ENCODE results near the gene WNK2.

WNK2 gene

GRCh38 chr9:93164085-93164484 lies 19.9 kb upstream of the WNK2 start:
- DNase-seq = no peak

DNA sequence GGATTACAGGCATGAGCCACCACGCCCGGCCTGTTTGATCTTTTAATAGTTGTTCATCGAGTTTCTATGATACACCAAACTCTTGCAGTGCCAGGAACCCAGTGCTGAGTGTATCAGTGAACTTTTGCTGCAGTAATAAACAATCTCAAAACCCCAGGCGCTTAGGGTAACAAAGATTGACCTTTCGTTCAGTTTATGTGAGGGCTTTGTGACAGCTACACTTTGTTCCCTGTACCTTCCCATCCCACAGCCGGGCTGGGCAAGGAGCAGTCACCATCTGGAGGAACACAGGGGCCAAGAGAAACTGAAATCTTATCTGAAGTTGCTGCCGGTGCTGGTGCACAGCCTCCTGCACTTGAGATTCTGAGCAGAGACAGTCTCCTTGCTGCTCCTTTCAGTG lies 17.2 kb upstream of the WNK2 start:
- DNase-seq = no peak

- DNase-seq = no peak
Observed at GRCh38 chr9:93167185-93167584, 16.8 kb upstream of the WNK2 start.

- DNase-seq = no peak
Observed at GRCh38 chr9:93167838-93168237, 16.1 kb upstream of the WNK2 start.

GRCh38 chr9:93168581-93168980 lies 15.4 kb upstream of the WNK2 start:
- DNase-seq = no peak

- DNase-seq = no peak
Observed at GRCh38 chr9:93169444-93169843, 14.5 kb upstream of the WNK2 start.

DNA sequence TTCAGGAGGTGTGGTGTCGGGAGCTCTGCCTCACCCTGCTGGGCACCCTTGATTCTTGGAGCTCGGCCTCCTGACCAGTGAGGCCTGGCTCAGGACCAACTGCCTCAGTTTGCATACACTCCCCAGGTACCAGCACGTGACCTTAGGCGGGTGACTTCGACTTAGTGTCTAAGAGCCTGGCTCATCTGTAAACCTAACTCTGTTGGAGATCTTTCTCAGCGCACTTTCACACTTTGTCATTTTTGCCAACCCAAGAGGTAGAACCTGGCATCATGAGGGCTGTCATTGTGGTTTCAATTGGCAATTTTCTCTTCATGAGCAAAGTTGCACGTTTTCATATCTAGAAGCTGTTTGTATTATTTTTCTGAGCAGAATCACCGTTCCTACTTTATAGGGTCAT lies 13.4 kb upstream of the WNK2 start:
- no peak for DNase-seq

- DNase-seq = no peak
Observed at GRCh38 chr9:93171261-93171990, 12.5 kb upstream of the WNK2 start.

GRCh38 chr9:93172666-93173364 lies 11.1 kb upstream of the WNK2 start:
- no peak for DNase-seq

DNA sequence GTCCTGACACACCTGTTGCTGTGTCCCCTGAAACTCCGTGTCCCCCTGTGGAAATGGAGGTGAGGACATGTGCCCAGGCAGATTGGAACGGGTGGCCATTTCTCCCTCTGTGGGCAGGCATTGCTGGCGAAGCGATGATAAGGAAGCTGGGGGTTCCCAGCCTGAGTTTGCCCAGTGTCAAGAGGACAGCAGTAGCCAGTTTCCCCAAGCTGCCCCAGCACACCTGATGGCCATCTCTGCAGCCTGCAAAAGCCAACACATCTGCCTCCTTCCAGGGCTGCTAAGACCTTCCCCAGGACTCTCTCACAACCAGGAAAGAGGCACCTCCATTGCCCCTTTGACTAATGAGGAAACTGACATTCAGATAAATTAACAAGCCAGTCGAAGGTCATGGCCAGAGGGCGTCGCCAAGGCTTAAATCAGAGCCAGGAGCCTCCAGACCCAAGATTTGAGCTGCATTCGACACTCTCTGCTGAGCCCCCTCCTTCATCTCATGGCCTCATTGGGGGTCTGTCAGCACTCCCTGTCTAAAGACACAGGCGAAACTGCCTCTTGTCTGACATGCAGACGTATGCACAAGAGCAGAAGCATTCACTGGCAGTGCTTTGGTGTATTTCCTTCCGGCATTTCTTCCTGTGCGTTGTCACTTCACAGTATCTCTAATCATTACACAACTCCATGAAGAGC lies 10.4 kb upstream of the WNK2 start:
- DNase-seq = no peak

DNA sequence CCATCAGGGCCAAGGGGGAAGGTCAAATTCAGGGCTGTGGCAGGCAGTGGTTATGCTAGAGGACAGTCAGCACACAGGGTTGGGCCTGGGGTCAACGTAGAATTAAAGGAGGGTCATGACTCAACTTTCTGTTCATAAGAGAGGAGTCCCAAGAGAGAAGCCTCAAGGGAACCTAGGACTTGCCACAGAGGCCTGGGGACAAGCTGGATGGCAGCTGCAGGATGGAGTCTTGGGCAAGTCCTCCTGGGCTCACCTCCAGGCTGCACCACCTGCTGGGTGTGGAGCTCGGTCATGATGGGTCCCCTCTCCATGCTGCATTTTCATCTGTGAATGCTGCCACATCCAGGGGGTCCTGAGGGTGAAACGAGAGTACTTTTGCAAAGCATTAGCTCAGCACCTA lies 9.0 kb upstream of the WNK2 start:
- no peak for DNase-seq

DNA sequence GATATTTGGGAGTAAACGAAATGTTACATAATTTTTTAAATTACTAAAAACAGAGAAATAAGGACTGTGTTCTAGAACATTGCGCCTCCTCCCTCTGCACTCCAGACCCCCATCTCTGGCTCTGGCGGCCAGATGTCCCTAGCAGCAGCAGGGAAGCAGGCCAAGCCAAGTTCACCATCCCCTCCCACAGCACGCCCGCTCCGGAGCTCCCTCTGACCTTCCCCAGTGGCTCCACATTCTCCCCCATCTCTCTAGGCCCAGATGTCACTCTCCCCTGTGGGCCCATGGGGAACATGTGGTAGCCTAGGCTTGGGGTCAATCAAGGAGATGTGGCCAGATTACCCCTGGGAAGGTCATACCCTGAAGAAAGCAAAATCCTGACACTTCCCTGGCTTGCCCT lies 6.3 kb upstream of the WNK2 start:
- no peak for DNase-seq

DNA sequence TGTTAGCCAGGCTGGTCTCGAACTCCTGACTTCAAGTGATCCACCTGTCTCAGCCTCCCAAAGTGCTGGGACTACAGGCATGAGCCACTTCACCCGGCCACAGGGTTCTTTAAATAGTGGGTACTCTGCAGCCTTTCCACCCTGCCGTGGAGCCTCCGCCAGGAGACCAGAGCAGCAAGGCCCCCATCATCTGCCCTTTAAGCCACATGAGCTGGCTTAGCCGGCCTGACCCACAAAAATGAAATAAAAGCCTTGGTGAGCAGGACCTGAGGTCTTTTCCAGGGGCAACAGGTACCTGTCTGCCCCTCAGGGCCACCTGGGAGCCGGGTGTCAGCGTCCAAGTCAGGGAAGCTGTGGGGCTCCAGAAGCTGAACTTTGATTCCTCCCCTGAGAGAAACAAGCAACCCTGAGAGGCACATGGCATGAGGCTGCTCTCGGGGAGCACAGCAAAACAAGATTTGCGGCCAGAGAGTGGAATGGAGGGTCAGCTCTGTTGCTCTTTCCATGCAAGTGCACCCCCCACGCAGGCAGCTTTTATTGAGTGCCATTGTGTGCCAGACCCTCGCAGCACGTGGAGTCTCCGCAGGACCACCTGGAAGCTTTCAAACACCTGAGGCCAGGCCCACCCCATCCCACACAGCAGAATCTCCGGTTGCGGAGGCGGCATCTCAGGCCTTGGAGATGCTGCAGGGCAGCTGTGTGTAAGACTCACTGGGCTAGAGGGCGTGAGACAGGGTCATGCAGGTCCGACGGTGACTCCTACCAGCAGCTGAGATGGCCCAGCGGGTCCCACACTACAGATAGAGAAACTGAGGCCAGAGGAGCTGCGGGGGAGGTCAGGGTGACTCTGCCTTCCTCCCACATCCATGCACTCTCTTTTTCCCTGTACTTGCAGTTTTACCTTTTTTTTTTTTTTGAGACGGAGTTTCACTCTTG lies 4.8 kb upstream of the WNK2 start:
- no peak for DNase-seq

GRCh38 chr9:93180938-93181337 lies 3.0 kb upstream of the WNK2 start:
- DNase-seq = no peak

GRCh38 chr9:93181672-93182435 lies 2.1 kb upstream of the WNK2 start:
- DNase-seq = no peak

- no peak for DNase-seq
Observed at GRCh38 chr9:93182572-93182971, 1.4 kb upstream of the WNK2 start.

DNA sequence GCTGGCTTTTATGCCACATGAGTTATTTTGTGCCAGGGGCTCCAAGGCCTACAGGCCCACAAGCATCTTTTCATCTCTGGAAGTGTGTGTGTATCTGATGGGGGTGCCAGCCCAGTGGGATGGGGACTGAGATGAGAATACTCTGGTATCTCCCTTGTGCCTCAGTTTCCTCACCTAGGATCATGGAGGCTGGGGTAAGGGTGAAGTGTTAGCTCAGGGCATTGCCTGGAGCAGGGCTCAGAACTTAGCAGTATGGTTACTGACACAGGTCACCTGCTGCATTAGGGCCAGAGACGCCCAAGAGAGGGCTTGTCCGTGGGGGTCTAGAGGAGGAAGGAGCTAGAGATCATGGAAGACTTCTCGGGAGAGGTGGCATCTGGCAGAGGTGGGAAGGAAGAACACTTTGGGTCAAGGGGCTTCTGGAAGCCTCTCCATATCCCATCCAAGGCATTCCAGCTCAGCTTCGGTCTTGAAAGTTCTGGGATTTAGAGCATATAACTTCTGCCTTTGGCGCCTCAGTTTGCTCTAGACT lies 742 bp upstream of the WNK2 start:
- no peak for DNase-seq

DNA sequence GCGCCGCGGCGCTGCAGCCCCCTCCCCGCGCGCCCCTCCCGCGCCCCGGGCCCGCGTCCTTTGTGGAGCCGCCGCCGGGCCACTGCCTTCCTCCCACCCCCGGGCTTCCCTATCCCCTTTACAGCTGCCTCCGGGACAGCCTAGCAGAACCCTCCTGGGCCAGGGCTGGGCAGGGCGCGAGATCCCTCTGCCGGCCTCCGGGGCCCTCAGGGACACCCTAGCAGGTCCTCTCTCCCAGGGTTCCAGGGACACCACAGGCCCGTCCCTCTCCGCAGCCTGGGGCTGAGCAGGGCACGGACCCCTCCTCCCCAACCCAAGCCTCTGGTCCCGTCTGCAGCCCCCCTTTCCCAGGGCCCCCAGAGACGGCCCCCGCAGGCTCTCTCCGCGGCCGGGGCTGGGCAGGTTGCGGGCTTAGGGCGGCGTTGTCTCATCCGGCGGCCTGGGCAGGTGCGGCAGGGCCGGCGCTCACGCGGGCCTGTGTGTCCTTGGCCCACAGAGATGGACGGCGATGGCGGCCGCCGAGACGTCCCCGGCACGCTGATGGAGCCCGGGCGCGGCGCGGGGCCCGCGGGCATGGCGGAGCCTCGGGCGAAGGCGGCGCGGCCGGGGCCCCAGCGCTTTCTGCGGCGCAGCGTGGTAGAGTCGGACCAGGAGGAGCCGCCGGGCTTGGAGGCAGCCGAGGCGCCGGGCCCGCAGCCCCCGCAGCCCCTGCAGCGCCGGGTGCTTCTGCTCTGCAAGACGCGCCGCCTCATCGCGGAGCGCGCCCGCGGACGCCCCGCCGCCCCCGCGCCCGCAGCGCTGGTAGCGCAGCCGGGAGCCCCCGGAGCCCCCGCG lies 710 bp downstream of the WNK2 start:
- DNase-seq = no peak

- DNase-seq = no peak
Observed at GRCh38 chr9:93185266-93186214, 1.6 kb downstream of the WNK2 start.

Data from inflammatory macrophage treated with lipopolysaccharide for 4 hours (primary cell).